GM18505 (cell line): ENCODE data around the gene RELCH.

Experiments
- ATAC-seq: cut with Tn5 transposase; IDR thresholded peaks from one replicate; pipeline ENCODE4 v1.9.1; 2021; ENCODE audit not compliant: unreplicated experiment
- POLR2A ChIP-seq: IDR thresholded peaks from 4 replicates; pipeline ENCODE4 v1.6.1; 2011; ENCODE audit warnings: borderline replicate concordance; ENCODE audit not compliant: insufficient read depth, insufficient read length; ENCODE audit errors: extremely low read depth

The RELCH gene

GRCh38 chr18:62326646-62327348 is 139.7 kb downstream of the RELCH start:
- ATAC-seq: no peak
- TF ChIP-seq POLR2A: no peak

- no peak for TF ChIP-seq POLR2A
- ATAC-seq: no peak
Measured at GRCh38 chr18:62327977-62328376, 140.9 kb downstream of the RELCH start.

- no peak for TF ChIP-seq POLR2A
- no peak for ATAC-seq
Measured at GRCh38 chr18:62328586-62329525, 141.8 kb downstream of the RELCH start.

GRCh38 chr18:62329691-62330454 is 142.8 kb downstream of the RELCH start:
- ATAC-seq: no peak

GRCh38 chr18:62330650-62331049 is 143.6 kb downstream of the RELCH start:
- ATAC-seq: no peak
- TF ChIP-seq POLR2A: no peak

More at GRCh38 chr18:62329691-62330454, 142.8 kb downstream of the RELCH start:
- TF ChIP-seq POLR2A: no peak

- no peak for TF ChIP-seq POLR2A
- ATAC-seq: no peak
Measured at GRCh38 chr18:62331581-62332356, 144.7 kb downstream of the RELCH start.

GRCh38 chr18:62332431-62332830 is 145.4 kb downstream of the RELCH start:
- TF ChIP-seq POLR2A: no peak

GRCh38 chr18:62332964-62333695 is 146.1 kb downstream of the RELCH start:
- no peak for ATAC-seq
- TF ChIP-seq POLR2A: no peak

More at GRCh38 chr18:62332431-62332830, 145.4 kb downstream of the RELCH start:
- no peak for ATAC-seq

- no peak for TF ChIP-seq POLR2A
- ATAC-seq: no peak
Measured at GRCh38 chr18:62334120-62334519, 147.1 kb downstream of the RELCH start.

- no peak for TF ChIP-seq POLR2A
- no peak for ATAC-seq
Measured at GRCh38 chr18:62335494-62335893, 148.4 kb downstream of the RELCH start.

- TF ChIP-seq POLR2A: no peak
- no peak for ATAC-seq
Measured at GRCh38 chr18:62336618-62337017, 149.6 kb downstream of the RELCH start.

GRCh38 chr18:62337336-62337735 is 150.3 kb downstream of the RELCH start:
- ATAC-seq: no peak
- TF ChIP-seq POLR2A: no peak
